Loucy (cell line): Measurements from ENCODE around the gene ZDHHC11.

ENCODE experiments used
- CTCF ChIP-seq: fragments of 200-600 bp; sonication (generic); conservative IDR thresholded peaks from 2 replicates; pipeline ENCODE4 v1.5.1; 2014; ENCODE audit warnings: mild to moderate bottlenecking, antibody characterized with exemption, low read length
- EZH2phosphoT487 ChIP-seq: fragments of 200-600 bp; IDR thresholded peaks from 2 replicates; pipeline ENCODE4 v1.6.1; 2018; ENCODE audit warnings: antibody characterized with exemption, mild to moderate bottlenecking, moderate library complexity, borderline replicate concordance

GRCh38 chr5:773517-774264, 77.1 kb downstream of the ZDHHC11 start:
- TF ChIP-seq CTCF (no peak), EZH2phosphoT487 (no peak)
